Rectal smooth muscle tissue (tissue), 1 donor: Measurements from ENCODE around the gene MAP2K2.

Experiments
- H3K27ac ChIP-seq: one replicate; pipeline ENCODE4 v1.7.0; 2013; ENCODE audit warnings: low read depth, low read length, inconsistent platforms
- H3K27me3 ChIP-seq: one replicate; pipeline ENCODE4 v1.7.0; 2013; ENCODE audit warnings: low read length; ENCODE audit not compliant: control insufficient read depth, insufficient read depth
- H3K36me3 ChIP-seq: one replicate; pipeline ENCODE4 v1.7.0; 2013; ENCODE audit warnings: low read length; ENCODE audit not compliant: control insufficient read depth, insufficient read depth
- H3K4me1 ChIP-seq: one replicate; pipeline ENCODE4 v1.7.0; 2013; ENCODE audit warnings: low read length; ENCODE audit not compliant: control insufficient read depth, insufficient read depth
- H3K4me3 ChIP-seq: one replicate; pipeline ENCODE4 v1.7.0; 2013; ENCODE audit warnings: low read length
- H3K9ac ChIP-seq: one replicate; pipeline ENCODE4 v1.7.0; 2013; ENCODE audit warnings: low read length

Gene MAP2K2

GRCh38 chr19:4045597-4046361, 78.1 kb downstream of the MAP2K2 start:
- no peaks in the 10 kb centered on the region for H3K27me3 ChIP-seq
- H3K9ac ChIP-seq: no peak overlapping the region
- H3K4me1 ChIP-seq: no peaks in the 10 kb centered on the region
- peaks cover 17% of the 10 kb centered on the region for H3K36me3 ChIP-seq
- H3K27ac ChIP-seq: no peak overlapping the region
- H3K4me3 ChIP-seq: no peak overlapping the region

DNA sequence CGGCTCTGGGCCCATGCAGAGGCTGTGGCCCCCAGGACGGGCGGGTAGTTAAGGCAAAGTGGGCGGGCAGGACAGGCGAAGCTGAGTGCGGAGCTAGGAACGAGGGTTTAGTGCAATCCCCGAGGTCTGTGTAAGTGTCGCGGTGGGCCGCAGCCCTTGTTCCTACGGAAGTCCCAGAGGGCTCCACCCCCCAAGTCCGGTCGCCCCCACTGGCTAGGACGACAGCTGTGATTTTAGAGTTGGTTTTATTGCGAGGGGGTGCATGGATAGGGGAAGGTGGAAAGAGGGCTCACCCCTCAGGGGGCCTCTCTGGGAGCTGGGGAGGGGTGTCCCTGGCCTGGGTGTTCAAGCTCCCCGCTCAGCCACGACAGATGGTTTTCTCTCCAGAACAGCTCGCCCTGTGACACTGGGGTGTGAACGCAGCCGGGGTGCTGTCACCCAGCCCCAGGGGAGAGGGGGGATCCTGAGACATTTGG, 78.9 kb downstream of the MAP2K2 start:
- Histone ChIP-seq H3K4me3 (no peak overlapping the region), H3K27me3 (no peaks in the 10 kb centered on the region), H3K36me3 (peaks cover 16% of the 10 kb centered on the region), H3K27ac (no peak overlapping the region), H3K9ac (no peak overlapping the region), H3K4me1 (no peaks in the 10 kb centered on the region)

GRCh38 chr19:4043966-4044715, 79.8 kb downstream of the MAP2K2 start:
- Histone ChIP-seq H3K4me3 (no peak overlapping the region), H3K36me3 (peaks cover 11% of the 10 kb centered on the region)

DNA sequence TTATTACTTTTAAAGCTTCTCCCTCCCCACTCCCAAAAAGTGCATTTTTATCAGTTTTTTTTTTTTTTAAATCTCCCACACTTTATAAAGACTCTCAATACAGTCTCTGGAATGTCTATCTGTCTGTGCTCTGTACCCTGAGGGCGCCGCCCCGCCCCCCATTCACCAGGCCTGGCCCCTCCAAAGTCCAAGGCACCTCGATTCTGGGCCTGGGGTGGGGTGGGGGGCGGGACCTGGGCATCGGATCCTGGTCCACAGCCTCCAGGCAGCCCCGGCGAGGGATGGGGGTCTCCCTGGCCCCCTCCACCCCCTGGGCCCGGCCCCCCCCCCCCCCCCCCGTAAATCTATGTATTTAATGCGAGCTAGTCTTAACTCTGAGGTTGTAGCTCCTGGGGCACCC, 80.5 kb downstream of the MAP2K2 start:
- Histone ChIP-seq H3K4me3 (no peak overlapping the region), H3K4me1 (no peaks in the 10 kb centered on the region), H3K27ac (no peak overlapping the region), H3K9ac (no peak overlapping the region), H3K36me3 (peaks cover 11% of the 10 kb centered on the region), H3K27me3 (no peaks in the 10 kb centered on the region)

More at GRCh38 chr19:4043966-4044715, 79.8 kb downstream of the MAP2K2 start:
- H3K27ac ChIP-seq: no peak overlapping the region
- H3K4me1 ChIP-seq: no peaks in the 10 kb centered on the region
- no peaks in the 10 kb centered on the region for H3K27me3 ChIP-seq
- H3K9ac ChIP-seq: no peak overlapping the region

DNA sequence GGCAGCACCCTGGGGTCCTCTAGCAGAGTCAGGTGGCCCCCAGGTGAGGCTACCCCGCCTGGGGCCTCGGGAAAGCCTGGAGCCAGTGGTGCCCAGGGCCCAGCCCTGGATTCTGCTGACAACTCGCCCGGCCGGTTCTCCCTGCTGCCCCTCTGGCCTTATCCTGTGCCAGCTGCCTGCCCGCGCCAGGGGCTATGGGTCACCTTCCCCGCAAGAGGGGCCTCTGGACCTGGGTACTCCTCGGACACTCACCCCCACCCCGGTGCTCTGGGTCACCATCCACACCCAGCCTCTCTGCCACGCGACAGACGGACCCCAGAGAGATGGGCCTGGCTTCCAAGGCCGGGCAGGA, 81.2 kb downstream of the MAP2K2 start:
- Histone ChIP-seq H3K36me3 (peaks cover 7% of the 10 kb centered on the region), H3K9ac (no peak overlapping the region), H3K4me1 (no peaks in the 10 kb centered on the region), H3K27ac (no peak overlapping the region), H3K27me3 (no peaks in the 10 kb centered on the region), H3K4me3 (no peak overlapping the region)

GRCh38 chr19:4042064-4042730, 81.7 kb downstream of the MAP2K2 start:
- Histone ChIP-seq H3K4me1 (no peaks in the 10 kb centered on the region), H3K27ac (no peak overlapping the region), H3K27me3 (no peaks in the 10 kb centered on the region), H3K9ac (no peak overlapping the region), H3K4me3 (no peak overlapping the region), H3K36me3 (peaks cover 12% of the 10 kb centered on the region)
